Omental fat pad (tissue), 4 donors: Measurements from ENCODE around the gene AFDN. TPM values are rescaled to one million over a fixed set of nuclear protein-coding genes. Genes with fewer than 3 reads are reported as not detected.

Experiments
- ATAC-seq: fragments of 150-250 bp; one replicate; pipeline ENCODE4 v1.9.1; 2016; ENCODE audit warnings: mild to moderate bottlenecking, moderate library complexity; ENCODE audit not compliant: low FRiP score
- DNase-seq: peaks from one replicate; pipeline ENCODE4 v3.0.0-alpha.2; 2019; ENCODE audit warnings: low spot score
- total RNA-seq, 4 donors: library from RNA; depleted of rRNA; stranded (reverse); fragments of >200 nt; gene quantifications; one replicate each; pipeline ENCODE4 v1.1.0, GENCODE V29; 2016
- TF ChIP-seq, protein P1 (sequence below), 3 donors: fragments of 450-650 bp; IDR thresholded peaks; one replicate each; pipeline ENCODE4 v1.5.1; 2016 to 2017; ENCODE audit warnings: antibody characterized with exemption in 3 of 3, mild to moderate bottlenecking in 3 of 3, moderate library complexity in 2 of 3

Gene AFDN
- total RNA-seq, 4 donors from 2014 or later = 114 to 166 (median 125) TPM

DNA sequence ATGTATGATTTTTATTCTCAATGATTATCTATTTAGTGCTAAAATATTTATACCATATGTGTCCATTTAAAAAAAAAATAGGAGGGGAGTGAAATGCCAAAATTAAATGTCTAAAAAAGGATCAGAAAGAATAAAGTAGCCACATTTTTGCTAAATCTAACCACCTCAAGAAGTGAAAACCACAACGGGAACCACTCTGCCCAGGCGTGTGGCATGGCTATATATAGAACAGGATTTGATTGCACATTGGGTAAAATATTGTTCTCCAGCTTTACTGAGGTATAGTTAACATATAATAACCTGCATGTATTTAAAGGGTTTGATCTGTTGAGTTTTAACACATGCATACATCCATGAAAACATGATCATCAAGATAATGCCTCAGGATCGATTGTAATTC is 19.0 kb upstream of the AFDN start:
- TF ChIP-seq, protein P1, sequence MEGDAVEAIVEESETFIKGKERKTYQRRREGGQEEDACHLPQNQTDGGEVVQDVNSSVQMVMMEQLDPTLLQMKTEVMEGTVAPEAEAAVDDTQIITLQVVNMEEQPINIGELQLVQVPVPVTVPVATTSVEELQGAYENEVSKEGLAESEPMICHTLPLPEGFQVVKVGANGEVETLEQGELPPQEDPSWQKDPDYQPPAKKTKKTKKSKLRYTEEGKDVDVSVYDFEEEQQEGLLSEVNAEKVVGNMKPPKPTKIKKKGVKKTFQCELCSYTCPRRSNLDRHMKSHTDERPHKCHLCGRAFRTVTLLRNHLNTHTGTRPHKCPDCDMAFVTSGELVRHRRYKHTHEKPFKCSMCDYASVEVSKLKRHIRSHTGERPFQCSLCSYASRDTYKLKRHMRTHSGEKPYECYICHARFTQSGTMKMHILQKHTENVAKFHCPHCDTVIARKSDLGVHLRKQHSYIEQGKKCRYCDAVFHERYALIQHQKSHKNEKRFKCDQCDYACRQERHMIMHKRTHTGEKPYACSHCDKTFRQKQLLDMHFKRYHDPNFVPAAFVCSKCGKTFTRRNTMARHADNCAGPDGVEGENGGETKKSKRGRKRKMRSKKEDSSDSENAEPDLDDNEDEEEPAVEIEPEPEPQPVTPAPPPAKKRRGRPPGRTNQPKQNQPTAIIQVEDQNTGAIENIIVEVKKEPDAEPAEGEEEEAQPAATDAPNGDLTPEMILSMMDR (IDR thresholded peaks at IDR 0.05) = no peak
- DNase-seq (no peak), ATAC-seq (no peak)

DNA sequence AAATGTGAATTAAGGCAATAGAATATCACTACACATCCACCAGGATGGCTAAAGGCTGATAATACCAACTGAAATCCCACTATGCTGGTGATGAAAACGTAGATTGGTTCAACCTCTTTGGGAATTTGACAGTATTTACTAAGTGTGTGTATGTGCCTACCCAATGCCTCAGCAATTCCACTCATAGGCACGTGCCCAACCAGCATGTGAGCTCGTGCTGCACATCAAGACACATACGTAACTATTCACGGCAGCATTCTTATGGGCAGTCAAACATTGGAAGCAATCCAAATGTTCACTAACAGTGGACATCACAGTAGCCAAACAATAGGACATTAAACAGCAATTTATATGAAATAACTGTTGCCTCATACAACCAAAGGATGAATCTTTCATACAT is 15.7 kb upstream of the AFDN start:
- DNase-seq (no peak), ATAC-seq (no peak)
- TF ChIP-seq, protein P1 (IDR thresholded peaks at IDR 0.05) = no peak

DNA sequence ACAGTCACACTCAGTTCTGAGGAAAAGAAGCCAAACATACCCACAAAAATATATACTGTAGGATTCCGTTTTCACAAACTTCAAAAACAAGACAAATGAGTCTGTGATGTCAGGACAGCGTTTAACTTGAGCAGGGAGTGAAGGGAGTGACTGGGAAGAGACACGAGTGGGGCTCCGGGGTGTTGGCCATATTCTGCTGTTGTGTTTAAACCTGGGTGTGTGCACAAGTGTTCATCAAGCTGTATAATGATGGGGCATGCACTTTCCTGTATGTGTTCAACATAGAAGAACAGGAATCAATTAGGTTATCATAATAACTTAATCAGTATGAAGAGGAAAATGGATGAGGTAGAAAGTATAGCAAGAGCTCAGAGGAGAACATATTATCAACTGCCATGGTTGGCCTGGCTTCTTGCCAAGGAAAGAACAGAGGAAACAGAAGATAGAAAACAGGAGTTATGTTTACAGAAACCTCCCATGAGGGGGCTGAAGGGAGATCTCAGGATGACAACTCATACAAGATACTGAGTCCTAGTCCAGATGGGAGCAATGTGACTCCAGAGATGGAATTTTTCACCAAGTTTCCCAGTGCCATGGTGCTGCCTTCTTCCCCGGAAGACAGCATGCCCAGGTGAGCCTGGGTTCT is 15.1 kb upstream of the AFDN start:
- DNase-seq (no peak), ATAC-seq (no peak)
- TF ChIP-seq, protein P1 (IDR thresholded peaks at IDR 0.05) = no peak

DNA sequence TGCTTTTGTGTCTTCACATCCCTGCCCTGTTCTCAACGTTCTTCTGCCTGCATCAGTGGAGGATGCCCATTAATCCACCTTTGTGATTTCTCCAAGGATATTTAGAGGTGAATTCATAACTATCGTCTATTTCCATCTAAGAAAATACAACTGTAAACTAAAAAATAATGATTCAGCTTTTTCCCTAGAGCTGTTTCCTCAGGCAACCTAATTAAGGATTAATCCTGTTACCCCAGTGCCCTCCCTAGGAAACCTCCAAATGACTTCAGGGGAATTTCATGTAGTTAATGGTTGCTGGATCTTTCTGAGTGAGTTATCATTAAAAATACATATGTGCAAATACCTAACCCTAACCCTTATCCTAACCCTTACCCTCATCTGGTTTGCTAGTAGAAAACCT is 14.6 kb upstream of the AFDN start:
- ATAC-seq (no peak), DNase-seq (no peak)
- TF ChIP-seq, protein P1 (IDR thresholded peaks at IDR 0.05) = no peak

DNA sequence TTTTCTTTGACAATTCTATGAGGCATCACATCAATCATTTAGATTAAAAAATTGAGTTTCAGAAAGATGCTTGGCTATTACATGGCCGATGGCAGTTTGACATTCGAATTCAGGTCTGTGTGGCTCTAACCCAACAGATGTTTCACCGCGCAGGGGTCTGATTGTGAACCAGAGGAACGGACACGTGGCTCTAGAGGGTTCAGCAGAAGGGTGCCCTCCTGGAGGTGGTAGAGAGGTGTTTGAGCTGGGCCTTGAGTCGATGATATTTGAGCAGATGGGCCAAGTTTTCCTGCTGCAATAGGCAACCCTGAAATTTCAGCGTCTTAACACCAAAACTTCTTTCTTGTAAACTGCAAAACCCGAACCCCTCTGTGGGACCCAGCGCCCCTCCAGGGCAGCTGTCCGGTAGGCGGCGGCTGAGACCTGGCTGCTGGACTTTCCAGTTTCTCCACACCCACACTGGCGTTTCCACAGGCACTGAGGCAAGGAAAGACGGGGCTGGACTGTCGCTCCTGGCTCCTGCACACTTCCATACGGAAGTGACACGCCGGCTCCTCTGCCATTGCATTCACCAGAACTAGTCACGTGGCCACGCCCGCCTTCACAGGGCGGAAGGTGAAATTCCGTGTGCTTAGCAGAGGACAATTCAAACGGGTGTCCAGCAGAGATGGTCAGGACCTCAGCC is 11.3 kb upstream of the AFDN start:
- TF ChIP-seq, protein P1 (IDR thresholded peaks at IDR 0.05) = no peak
- DNase-seq = no peak
- no peak for ATAC-seq

DNA sequence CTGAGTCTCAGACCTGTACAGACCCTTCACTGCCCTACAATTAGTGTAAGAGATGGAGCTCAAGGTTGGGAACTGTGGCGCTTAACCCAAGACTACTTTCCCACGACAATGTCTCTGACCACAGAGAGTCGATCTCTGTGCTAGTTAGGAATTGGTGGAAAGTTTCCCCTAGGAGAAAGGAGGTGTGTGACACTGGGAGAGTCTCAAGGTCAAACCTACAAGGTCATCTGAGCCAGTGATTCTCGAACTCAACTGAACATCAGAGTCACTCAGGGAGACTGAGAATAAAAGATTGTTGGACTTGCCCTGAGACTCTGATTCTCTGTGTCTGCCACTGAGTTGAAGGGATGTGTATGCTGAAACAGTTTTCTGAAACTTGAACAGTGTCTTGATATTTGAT is 9.7 kb upstream of the AFDN start:
- TF ChIP-seq, protein P1 (IDR thresholded peaks at IDR 0.05) = no peak
- no peak for ATAC-seq

DNA sequence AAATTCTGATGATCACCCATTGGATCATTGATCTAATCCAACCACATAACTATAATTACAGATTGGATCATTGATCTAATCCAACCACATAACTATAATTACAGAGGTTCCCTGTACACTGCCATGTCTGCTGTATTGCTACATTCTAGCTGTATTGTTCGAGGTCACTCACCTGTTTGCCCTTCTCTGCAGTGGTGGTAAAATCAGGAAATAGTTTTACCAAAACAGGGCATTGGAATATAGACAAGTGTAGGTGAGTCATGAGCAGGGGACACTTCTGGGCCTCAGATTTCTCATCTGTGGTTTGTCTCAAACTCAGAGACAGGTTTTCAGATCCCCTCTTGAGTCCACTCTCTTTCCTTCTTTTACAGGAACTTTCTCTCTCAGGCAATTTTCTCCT is 9.0 kb upstream of the AFDN start:
- TF ChIP-seq, protein P1 (IDR thresholded peaks at IDR 0.05) = no peak
- DNase-seq (no peak), ATAC-seq (no peak)

More for the DNA sequence above, 9.7 kb upstream of the AFDN start:
- DNase-seq = no peak
